Neural progenitor cell (in vitro differentiated cells): ENCODE results near the gene ARHGEF26.

ENCODE experiments used
- EZH2 ChIP-seq: fragments of 200-600 bp; sonication (generic); IDR thresholded peaks from 2 replicates; pipeline ENCODE4 v1.6.1; 2017; ENCODE audit warnings: antibody characterized with exemption, mild to moderate bottlenecking, moderate library complexity
- TF ChIP-seq, protein P1 (sequence below): fragments of 200-600 bp; sonication (generic); IDR thresholded peaks from 2 replicates; pipeline ENCODE4 v1.5.1; 2017; ENCODE audit warnings: antibody characterized with exemption, mild to moderate bottlenecking

DNA sequence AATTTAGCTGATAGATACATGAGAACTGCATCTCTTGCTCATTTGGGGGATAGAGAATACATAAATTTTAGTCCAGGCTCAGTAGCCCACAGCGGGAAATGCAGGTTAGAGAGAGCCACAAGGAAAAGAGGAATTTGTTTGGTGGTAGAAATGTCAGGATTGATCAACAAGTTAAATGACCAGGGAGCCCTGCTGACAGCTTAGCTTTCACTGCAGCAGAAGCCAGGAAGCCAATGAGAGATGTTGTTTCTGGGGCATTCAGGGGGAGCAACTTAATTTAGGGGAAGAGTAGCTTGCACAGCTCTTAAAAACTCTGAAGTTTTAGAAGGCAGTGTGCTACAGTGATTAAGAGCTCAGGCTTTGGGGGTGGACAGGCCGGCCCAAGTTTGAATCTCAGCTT is 22.7 kb downstream of the ARHGEF26 start:
- TF ChIP-seq, protein P1, sequence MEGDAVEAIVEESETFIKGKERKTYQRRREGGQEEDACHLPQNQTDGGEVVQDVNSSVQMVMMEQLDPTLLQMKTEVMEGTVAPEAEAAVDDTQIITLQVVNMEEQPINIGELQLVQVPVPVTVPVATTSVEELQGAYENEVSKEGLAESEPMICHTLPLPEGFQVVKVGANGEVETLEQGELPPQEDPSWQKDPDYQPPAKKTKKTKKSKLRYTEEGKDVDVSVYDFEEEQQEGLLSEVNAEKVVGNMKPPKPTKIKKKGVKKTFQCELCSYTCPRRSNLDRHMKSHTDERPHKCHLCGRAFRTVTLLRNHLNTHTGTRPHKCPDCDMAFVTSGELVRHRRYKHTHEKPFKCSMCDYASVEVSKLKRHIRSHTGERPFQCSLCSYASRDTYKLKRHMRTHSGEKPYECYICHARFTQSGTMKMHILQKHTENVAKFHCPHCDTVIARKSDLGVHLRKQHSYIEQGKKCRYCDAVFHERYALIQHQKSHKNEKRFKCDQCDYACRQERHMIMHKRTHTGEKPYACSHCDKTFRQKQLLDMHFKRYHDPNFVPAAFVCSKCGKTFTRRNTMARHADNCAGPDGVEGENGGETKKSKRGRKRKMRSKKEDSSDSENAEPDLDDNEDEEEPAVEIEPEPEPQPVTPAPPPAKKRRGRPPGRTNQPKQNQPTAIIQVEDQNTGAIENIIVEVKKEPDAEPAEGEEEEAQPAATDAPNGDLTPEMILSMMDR = no peak
- no peak for TF ChIP-seq EZH2
